Mucosa of descending colon (tissue), 3 donors: ENCODE results near the gene NAT8L. TPM values are rescaled to one million over a fixed set of nuclear protein-coding genes. Genes with fewer than 3 reads are reported as not detected.
A peak's percentile ranks its signal among the peaks of the same experiment; 100 is the strongest.
"Not testable (repeated sequence)": the region's sequence is repeated elsewhere in the genome, so short reads cannot be mapped to it uniquely, and the experiment has no call there.

Source experiments
- ATAC-seq: fragments of 200-7000 bp; cut with Tn5 transposase; one replicate; pipeline ENCODE4 v1.9.1; 2020; ENCODE audit warnings: mild to moderate bottlenecking, moderate library complexity
- DNase-seq, 3 donors: peaks; one replicate each; pipeline ENCODE4 v3.0.0-alpha.2; 2020
- H3K36me3 ChIP-seq: fragments of 200-600 bp; one replicate; pipeline ENCODE4 v1.8.0; 2021; ENCODE audit warnings: low read depth, mild to moderate bottlenecking
- H3K4me1 ChIP-seq: fragments of 200-600 bp; one replicate; pipeline ENCODE4 v1.8.0; 2021; ENCODE audit warnings: low read depth, mild to moderate bottlenecking
- H3K4me3 ChIP-seq: fragments of 200-600 bp; one replicate; pipeline ENCODE4 v1.8.0; 2021; ENCODE audit warnings: mild to moderate bottlenecking
- H3K9me3 ChIP-seq: fragments of 200-600 bp; one replicate; pipeline ENCODE4 v1.8.0; 2021; ENCODE audit warnings: mild to moderate bottlenecking
- CTCF ChIP-seq: fragments of 200-600 bp; IDR thresholded peaks from one replicate; pipeline ENCODE4 v1.8.0; 2022; ENCODE audit warnings: antibody characterized with exemption, mild to moderate bottlenecking
- intact Hi-C, 2 donors: fragments of 100-400 bp; cut with DNase I in 1 of 2; cut with micrococcal nuclease in 1 of 2; formaldehyde crosslinking; loops; one replicate each; pipeline versions ENCODE4 v1.11.0 to v1.11.1; 2022; cut with DNase I, micrococcal nuclease
- long read RNA-seq, 2 donors: library from polyadenylated mRNA; unstranded; transcript quantifications; one replicate each; pipeline ENCODE4 v2.0.0, GENCODE V29; 2019 to 2021
- total RNA-seq, 3 donors: library from RNA; stranded (reverse); fragmentation: NEBNext Ultra II Directional in 2 of 3; extraction: Animal tissue kit (Norgen Biotek cat#: 25700) in 2 of 3; gene quantifications; one replicate each; pipeline versions ENCODE4 v1.2.1 to v1.2.4, GENCODE V29; 2021 to 2023
- donor health status: DM: no; HTN: no; CAD: no; lungs with moderate emphysema.
- donor health status: DM: no; HTN: no; CAD: no.
- donor health status: DM: no; HTN: yes; CAD: no.

NAT8L gene
- total RNA-seq: under 1 TPM; 0.24 to 0.66 (median 0.26) TPM
- long read RNA-seq, donor 1, full-length matches to known transcripts: 2 of 4 reads
- long read RNA-seq, donor 1, partial matches to known transcripts: 0 of 4 reads
- long read RNA-seq, donor 1, other reads (novel, unspliced or antisense): 2 of 4 reads
- long read RNA-seq, donor 2: 0 reads

- Histone ChIP-seq H3K36me3 (no peaks in the 10 kb centered on the region), H3K4me1 (peaks cover 2% of the 10 kb centered on the region), H3K9me3 (no peaks in the 10 kb centered on the region), H3K4me3 (no peak within 1 kb of the TSS)
- intact Hi-C loops: no loop called here
- no peak for ATAC-seq
- TF ChIP-seq CTCF: no peak
- peak in 2 of 3 donors; percentile 22 to 44 for DNase-seq
Measured at GRCh38 chr4:2059046-2059725, at the start of gene NAT8L. Gene NAT8L, plus strand, starts transcription at chr4:2059327. Its CDS starts 185 bp downstream, at chr4:2059512.

GRCh38 chr4:2009651-2010233 is 49.4 kb upstream of the NAT8L start:
- intact Hi-C loops: no loop called here
- TF ChIP-seq CTCF: peak; percentile 25
- H3K9me3 ChIP-seq: no peaks in the 10 kb centered on the region
- no peaks in the 10 kb centered on the region for H3K36me3 ChIP-seq
- DNase-seq (peak; percentile 79 to 87 (median 87)), ATAC-seq (peak; percentile 69)
- H3K4me3 ChIP-seq: peak overlapping the region; percentile 93
- H3K4me1 ChIP-seq: peaks cover 14% of the 10 kb centered on the region

GRCh38 chr4:2011583-2011982 is 47.5 kb upstream of the NAT8L start:
- Histone ChIP-seq H3K36me3 (no peaks in the 10 kb centered on the region), H3K9me3 (no peaks in the 10 kb centered on the region), H3K4me1 (peaks cover 14% of the 10 kb centered on the region), H3K4me3 (no peak overlapping the region)
- intact Hi-C loops: no loop called here
- no peak for TF ChIP-seq CTCF
- ATAC-seq: no peak
- DNase-seq: no peak

GRCh38 chr4:2015008-2015407 is 44.1 kb upstream of the NAT8L start:
- intact Hi-C loops: no loop called here
- no peaks in the 10 kb centered on the region for H3K9me3 ChIP-seq
- ATAC-seq (no peak), DNase-seq (no peak)
- no peaks in the 10 kb centered on the region for H3K36me3 ChIP-seq
- no peak overlapping the region for H3K4me3 ChIP-seq
- no peak for TF ChIP-seq CTCF
- H3K4me1 ChIP-seq: peaks cover 4% of the 10 kb centered on the region

- H3K36me3 ChIP-seq, intact Hi-C loops, ATAC-seq, H3K9me3 ChIP-seq, H3K4me3 ChIP-seq, H3K4me1 ChIP-seq: not testable (repeated sequence)
- DNase-seq: peak in 1 of 3 donors; percentile 25
Measured at GRCh38 chr4:2021358-2022018, 37.6 kb upstream of the NAT8L start.

- TF ChIP-seq CTCF: no peak
- intact Hi-C loops: no loop called here
Measured at GRCh38 chr4:2024683-2025082, 34.4 kb upstream of the NAT8L start.

More at GRCh38 chr4:2024683-2025082, 34.4 kb upstream of the NAT8L start:
- no peaks in the 10 kb centered on the region for H3K9me3 ChIP-seq
- H3K4me1 ChIP-seq: peaks cover 4% of the 10 kb centered on the region
- ATAC-seq (no peak), DNase-seq (no peak)
- no peak overlapping the region for H3K4me3 ChIP-seq
- no peaks in the 10 kb centered on the region for H3K36me3 ChIP-seq
